Aorta (tissue), 5 donors: ENCODE results near the gene SCAMP5. TPM values are rescaled to one million over a fixed set of nuclear protein-coding genes. Genes with fewer than 3 reads are reported as not detected.

ENCODE experiments used
- ATAC-seq: fragments of 200-7000 bp; cut with Tn5 transposase; one replicate; pipeline ENCODE4 v1.9.1; 2022; ENCODE audit warnings: moderate library complexity; ENCODE audit not compliant: low FRiP score
- DNase-seq, 2 donors: peaks; one replicate each; pipeline ENCODE4 v3.0.0-alpha.2; 2020
- H3K27ac ChIP-seq, 2 donors: one replicate each; pipeline ENCODE4 v1.5.1; 2013; ENCODE audit warnings: low read length in 2 of 2, mild to moderate bottlenecking in 2 of 2, moderate library complexity in 2 of 2, control low read depth in 1 of 2, inconsistent platforms in 1 of 2, low read depth in 1 of 2
- H3K27me3 ChIP-seq, 2 donors: one replicate each; pipeline ENCODE4 v1.6.1; 2013; ENCODE audit warnings: control low read depth in 1 of 2, low read length in 1 of 2, mild to moderate bottlenecking in 1 of 2, moderate library complexity in 1 of 2; ENCODE audit not compliant: insufficient read depth in 2 of 2, control insufficient read depth in 1 of 2
- H3K36me3 ChIP-seq, 2 donors: one replicate each; pipeline ENCODE4 v1.6.1; 2013; ENCODE audit warnings: control low read depth in 1 of 2, low read length in 1 of 2, mild to moderate bottlenecking in 1 of 2; ENCODE audit not compliant: insufficient read depth in 2 of 2, control insufficient read depth in 1 of 2
- H3K4me1 ChIP-seq, 2 donors: one replicate each; pipeline ENCODE4 v1.6.1; 2013; ENCODE audit warnings: low read length in 2 of 2, control low read depth in 1 of 2, mild to moderate bottlenecking in 1 of 2, moderate library complexity in 1 of 2; ENCODE audit not compliant: insufficient read depth in 2 of 2, control insufficient read depth in 1 of 2
- H3K4me3 ChIP-seq, 2 donors: one replicate each; pipeline ENCODE4 v1.5.1; 2013; ENCODE audit warnings: low read length in 2 of 2, control low read depth in 1 of 2, mild to moderate bottlenecking in 1 of 2
- H3K9me3 ChIP-seq: one replicate; pipeline ENCODE4 v1.6.1; 2013; ENCODE audit warnings: mild to moderate bottlenecking, low read length; ENCODE audit not compliant: control insufficient read depth
- WGBS, 2 donors: extraction: QIAGEN DNeasy Blood & Tissue Kit; methylation state at CpG; one replicate each; pipeline ENCODE4 v1.1.7; 2013; 5-methylcytosine and 5-hydroxymethylcytosine counted together
- intact Hi-C, 2 donors: fragments of 100-400 bp; cut with DNase I; formaldehyde crosslinking; loops; one replicate each; pipeline versions ENCODE4 v1.14.2 to v1.15.0; 2022
- polyA plus RNA-seq, 2 donors: library from polyadenylated mRNA; stranded (reverse); fragments of 200-250 nt; gene quantifications; one replicate each; pipeline ENCODE4 v1.2.3, GENCODE V29; 2013
- total RNA-seq, 2 donors: library from RNA; stranded (reverse); fragmentation: NEBNext Ultra II Directional; extraction: Animal tissue kit (Norgen Biotek cat#: 25700); gene quantifications; one replicate each; pipeline ENCODE4 v1.2.1, GENCODE V29; 2021
- donor health status: healthy with polysubstance abuse.
- donor health status: Bipolar disorder and iron deficiency.
- donor health status: DM: no; HTN: no; CAD: no.
- donor health status: DM: no; HTN: no; CAD: no.
- donor health status: DM: yes; HTN: yes; CAD: no.

The SCAMP5 gene
- total and polyA plus RNA-seq, 4 donors, result 0.64 to 9.4 (median 4.7) TPM

DNA sequence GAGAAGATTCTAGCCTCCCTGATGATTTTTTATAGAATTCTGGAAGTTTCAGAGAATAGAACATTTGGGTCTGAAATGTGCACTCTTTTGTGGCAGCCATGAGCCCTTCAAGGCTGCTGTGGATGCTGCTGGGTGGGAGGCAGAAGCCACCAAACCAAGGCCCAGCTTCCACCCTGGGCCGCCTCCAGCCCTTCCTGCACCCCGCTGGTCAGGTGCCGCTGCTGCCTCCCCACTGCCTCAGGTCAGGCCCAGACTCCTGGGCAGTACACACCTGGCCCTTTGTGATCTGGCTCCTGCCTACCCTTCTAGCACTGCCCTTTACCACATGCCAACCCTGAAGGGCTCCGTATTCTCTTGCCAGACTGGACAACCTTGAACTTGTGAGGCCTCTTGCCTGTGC is 56.3 kb downstream of the SCAMP5 start:
- intact Hi-C loops, result no loop called here
- Histone ChIP-seq H3K9me3 (no peaks in the 10 kb centered on the region), H3K4me1 (no peaks in the 10 kb centered on the region), H3K36me3 (no peaks in the 10 kb centered on the region), H3K27me3 (no peaks in the 10 kb centered on the region), H3K27ac (no peak overlapping the region), H3K4me3 (no peak overlapping the region)
- WGBS, 2 donors, result 94 to 96% methylated on average over 4 of the region's 4 CpGs
- DNase-seq (peak in 1 of 2 donors; percentile 68), ATAC-seq (no peak)

GRCh38 chr15:75052972-75053747 is 57.8 kb downstream of the SCAMP5 start:
- intact Hi-C loops, result no loop called here
- Histone ChIP-seq H3K4me3 (no peak overlapping the region), H3K27ac (no peak overlapping the region), H3K36me3 (no peaks in the 10 kb centered on the region), H3K9me3 (no peaks in the 10 kb centered on the region), H3K27me3 (no peaks in the 10 kb centered on the region), H3K4me1 (no peaks in the 10 kb centered on the region)
- 96 to 98% methylated on average over 5 of the region's 5 CpGs for WGBS, 2 donors
- DNase-seq (peak in 1 of 2 donors; percentile 5), ATAC-seq (no peak)

- no peaks in the 10 kb centered on the region for H3K4me1 ChIP-seq
- H3K9me3 ChIP-seq, result no peaks in the 10 kb centered on the region
- H3K27me3 ChIP-seq, result no peaks in the 10 kb centered on the region
- intact Hi-C loops, result no loop called here
- peak in 1 of 2 donors; percentile 31 for DNase-seq
- H3K4me3 ChIP-seq, result no peak overlapping the region
- H3K27ac ChIP-seq, result no peak overlapping the region
- ATAC-seq, result no peak
- 96 to 97% methylated on average over 7 of the region's 7 CpGs for whole genome bisulfite sequencing, 2 donors
- no peaks in the 10 kb centered on the region for H3K36me3 ChIP-seq
Observed at GRCh38 chr15:75053748-75054125, 58.4 kb downstream of the SCAMP5 start.

DNA sequence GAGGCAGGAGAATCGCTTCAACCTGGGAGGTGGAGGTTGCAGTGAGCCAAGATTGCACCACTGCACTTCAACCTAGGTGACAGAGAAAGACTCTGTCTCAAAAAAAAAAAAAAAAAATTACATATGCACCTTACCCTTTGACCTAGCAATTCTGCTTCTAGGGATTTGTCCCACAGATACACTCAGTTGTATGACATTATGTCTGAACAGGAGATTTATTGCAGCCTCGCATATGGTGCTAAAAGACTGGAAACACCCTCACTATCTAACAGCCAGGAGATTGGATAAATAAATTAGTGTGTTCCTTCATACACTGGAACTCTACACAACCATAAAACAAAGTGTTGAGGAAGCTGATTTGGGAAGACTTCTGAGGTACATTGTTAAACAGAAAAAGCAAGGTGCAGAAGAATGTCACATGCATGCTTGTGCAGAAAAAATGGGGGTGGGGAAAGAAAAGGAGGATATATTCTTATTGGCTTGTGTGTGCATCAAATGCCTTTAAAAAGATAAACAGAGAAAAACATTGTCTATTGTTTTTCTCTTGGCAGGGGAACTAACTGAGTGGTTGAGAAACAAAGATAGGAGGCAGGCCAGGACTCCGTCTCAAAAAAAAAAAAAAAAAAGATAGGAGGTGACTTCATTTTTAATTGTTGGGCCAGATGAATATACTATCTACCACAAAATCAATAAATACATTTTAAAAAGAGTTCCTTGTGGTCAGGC is 59.0 kb downstream of the SCAMP5 start:
- Histone ChIP-seq H3K4me3 (no peak overlapping the region), H3K27ac (no peak overlapping the region), H3K27me3 (no peaks in the 10 kb centered on the region), H3K36me3 (no peaks in the 10 kb centered on the region), H3K9me3 (no peaks in the 10 kb centered on the region), H3K4me1 (no peaks in the 10 kb centered on the region)
- intact Hi-C loops, result no loop called here
- ATAC-seq (no peak), DNase-seq (no peak)
- WGBS, 2 donors, result 64 to 71% methylated on average over 3 of the region's 3 CpGs

GRCh38 chr15:75056036-75056435 is 60.7 kb downstream of the SCAMP5 start:
- Histone ChIP-seq H3K36me3 (no peaks in the 10 kb centered on the region), H3K27ac (no peak overlapping the region), H3K4me1 (no peaks in the 10 kb centered on the region), H3K9me3 (no peaks in the 10 kb centered on the region), H3K4me3 (no peak overlapping the region), H3K27me3 (no peaks in the 10 kb centered on the region)
- ATAC-seq (no peak), DNase-seq (peak in 1 of 2 donors; percentile 51)
- intact Hi-C loops, result no loop called here
- whole genome bisulfite sequencing, 2 donors, result 88 to 90% methylated on average over 7 of the region's 7 CpGs

GRCh38 chr15:75058127-75058905 is 63.0 kb downstream of the SCAMP5 start:
- peak in 1 of 2 donors; percentile 1 for DNase-seq
- Histone ChIP-seq H3K4me1 (no peaks in the 10 kb centered on the region), H3K4me3 (no peak overlapping the region), H3K27me3 (no peaks in the 10 kb centered on the region), H3K9me3 (no peaks in the 10 kb centered on the region), H3K27ac (no peak overlapping the region), H3K36me3 (no peaks in the 10 kb centered on the region)
- no peak for ATAC-seq
- WGBS, 2 donors, result 98 to 99% methylated on average over 4 of the region's 4 CpGs
- intact Hi-C loops, result no loop called here

- H3K27ac ChIP-seq, result no peak overlapping the region
- DNase-seq, result peak in 1 of 2 donors; percentile 30
- H3K9me3 ChIP-seq, result no peaks in the 10 kb centered on the region
- H3K4me3 ChIP-seq, result no peak overlapping the region
- intact Hi-C loops, result no loop called here
- no peaks in the 10 kb centered on the region for H3K4me1 ChIP-seq
- no peaks in the 10 kb centered on the region for H3K36me3 ChIP-seq
- no peaks in the 10 kb centered on the region for H3K27me3 ChIP-seq
- no peak for ATAC-seq
- 97 to 98% methylated on average over 5 of the region's 5 CpGs for WGBS, 2 donors
Observed at GRCh38 chr15:75059607-75060006, 64.2 kb downstream of the SCAMP5 start.

DNA sequence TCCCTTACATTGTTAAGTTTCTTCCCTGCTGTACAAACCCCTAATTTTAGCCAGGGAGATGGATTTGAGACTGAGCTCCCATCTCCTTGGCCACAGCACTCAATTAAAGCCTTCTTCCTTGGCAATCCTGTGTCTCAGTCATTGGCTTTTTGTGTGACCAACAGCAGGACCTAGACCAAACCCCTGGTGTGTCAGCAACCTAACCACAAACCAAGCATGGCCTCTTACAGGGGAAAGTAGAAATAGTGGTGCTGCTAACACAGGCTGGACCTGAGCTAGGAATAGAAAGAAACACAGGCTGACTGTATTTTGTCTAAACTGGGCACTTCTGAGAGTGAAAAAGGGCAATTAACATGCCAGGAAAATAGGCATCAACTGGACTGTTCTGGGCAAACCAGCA is 65.9 kb downstream of the SCAMP5 start:
- ATAC-seq (no peak), DNase-seq (no peak)
- intact Hi-C loops, result no loop called here
- H3K9me3 ChIP-seq, result no peaks in the 10 kb centered on the region
- H3K27me3 ChIP-seq, result no peaks in the 10 kb centered on the region
- no peak overlapping the region for H3K27ac ChIP-seq
- no peaks in the 10 kb centered on the region for H3K4me1 ChIP-seq
- no peaks in the 10 kb centered on the region for H3K36me3 ChIP-seq
- H3K4me3 ChIP-seq, result no peak overlapping the region
